ENCODE results near the gene CDCA4. TPM values are rescaled to one million over a fixed set of nuclear protein-coding genes. Genes with fewer than 3 reads are reported as not detected.

Gene CDCA4
- total and polyA plus RNA-seq, 10 of the 15 experiments (the other 5 are each of a cell fraction or from before 2014, with no cell fraction given), result 10.4 to 64.0 (median 52.1) TPM

DNA sequence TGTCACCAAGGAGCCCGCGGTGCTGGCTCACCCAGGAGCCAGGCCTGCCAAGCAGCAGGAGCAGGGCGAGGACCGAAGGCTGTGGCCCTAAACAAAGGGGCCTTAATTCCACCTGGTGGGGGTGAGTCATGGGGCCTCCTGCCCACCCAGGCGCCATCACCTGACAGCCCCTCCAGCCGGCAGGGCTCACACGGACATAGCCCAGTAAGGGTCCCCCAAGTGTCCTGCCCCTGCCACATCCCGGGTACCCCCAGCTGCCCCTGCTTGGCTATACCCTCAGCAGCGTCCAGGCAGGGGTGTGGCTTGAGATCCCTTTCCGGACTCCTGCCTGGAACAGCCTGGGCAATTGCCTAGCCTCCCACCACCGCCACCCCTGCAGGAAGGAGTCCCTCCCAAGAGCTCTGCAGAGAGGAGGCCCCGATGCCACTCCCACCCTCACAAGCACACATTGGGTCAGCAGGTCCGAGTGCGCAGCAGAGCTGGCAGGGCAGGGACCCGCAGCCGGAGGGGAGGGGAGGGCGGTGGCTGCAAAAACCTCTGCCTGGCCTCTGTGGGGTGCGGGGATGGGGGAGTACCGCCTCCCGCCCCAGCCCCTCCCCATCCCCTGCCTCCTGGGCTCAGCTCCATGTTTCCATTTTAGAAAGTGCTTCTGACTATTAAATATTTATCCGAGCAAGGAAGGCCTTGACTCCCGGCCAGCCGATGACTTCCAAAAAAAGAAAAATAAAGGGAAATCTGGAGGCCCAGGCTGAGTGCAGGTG is 47.3 kb downstream of the CDCA4 start:
- no peak overlapping the region for H3K4me2 ChIP-seq (ENCODE audit: control insufficient read depth, insufficient read depth)
- RAD21 ChIA-PET (ENCODE audit: unreplicated experiment), result interaction anchor here (3.8 kb wide), 1 partner anchor 71 kb away, joined by 26 read pairs; no protein-coding TSS in a partner anchor

More for the DNA sequence above, 47.3 kb downstream of the CDCA4 start:
- no peaks in the 10 kb centered on the region; the same call in 1 of the 2 replicates for H3K4me1 ChIP-seq (ENCODE audit: control insufficient read depth, insufficient read depth, low read length)
- no peak overlapping the region for H3K4me3 ChIP-seq
- ChIA-PET POLR2A (no interaction called here), SMC1A (ENCODE audit: uncharacterized antibody, unreplicated experiment) (interaction anchor here (0.9 to 2.5 kb wide), 3 partner anchors 65 to 78 kb away, joined by 3 to 8 read pairs (median 5); no protein-coding TSS in a partner anchor), CTCF (interaction anchor here (5.0 kb wide), 1 partner anchor 71 kb away, joined by 82 read pairs; no protein-coding TSS in a partner anchor)
- intact Hi-C loops (cut with micrococcal nuclease; ENCODE audit: unreplicated experiment), result loop anchor here (10.0 kb wide), 1 partner anchor 79 kb away; no protein-coding TSS in a partner anchor
- TF ChIP-seq ZZZ3 (IDR thresholded peaks at IDR 0.05; ENCODE audit: control insufficient read depth, insufficient read length, low read depth) (no peak), MEF2B (IDR thresholded peaks at IDR 0.05; ENCODE audit: partially characterized antibody, poor library complexity, severe bottlenecking) (no peak), HDGF (IDR thresholded peaks at IDR 0.05) (no peak), JUND (IDR thresholded peaks at IDR 0.05; ENCODE audit: low read depth, low read length) (no peak), ASH2L (IDR thresholded peaks at IDR 0.05; ENCODE audit: borderline replicate concordance, low read depth) (no peak), NRF1 (conservative IDR thresholded peaks at IDR 0.05; ENCODE audit: low read depth, low read length) (no peak)
- TF ChIP-seq, protein P1, sequence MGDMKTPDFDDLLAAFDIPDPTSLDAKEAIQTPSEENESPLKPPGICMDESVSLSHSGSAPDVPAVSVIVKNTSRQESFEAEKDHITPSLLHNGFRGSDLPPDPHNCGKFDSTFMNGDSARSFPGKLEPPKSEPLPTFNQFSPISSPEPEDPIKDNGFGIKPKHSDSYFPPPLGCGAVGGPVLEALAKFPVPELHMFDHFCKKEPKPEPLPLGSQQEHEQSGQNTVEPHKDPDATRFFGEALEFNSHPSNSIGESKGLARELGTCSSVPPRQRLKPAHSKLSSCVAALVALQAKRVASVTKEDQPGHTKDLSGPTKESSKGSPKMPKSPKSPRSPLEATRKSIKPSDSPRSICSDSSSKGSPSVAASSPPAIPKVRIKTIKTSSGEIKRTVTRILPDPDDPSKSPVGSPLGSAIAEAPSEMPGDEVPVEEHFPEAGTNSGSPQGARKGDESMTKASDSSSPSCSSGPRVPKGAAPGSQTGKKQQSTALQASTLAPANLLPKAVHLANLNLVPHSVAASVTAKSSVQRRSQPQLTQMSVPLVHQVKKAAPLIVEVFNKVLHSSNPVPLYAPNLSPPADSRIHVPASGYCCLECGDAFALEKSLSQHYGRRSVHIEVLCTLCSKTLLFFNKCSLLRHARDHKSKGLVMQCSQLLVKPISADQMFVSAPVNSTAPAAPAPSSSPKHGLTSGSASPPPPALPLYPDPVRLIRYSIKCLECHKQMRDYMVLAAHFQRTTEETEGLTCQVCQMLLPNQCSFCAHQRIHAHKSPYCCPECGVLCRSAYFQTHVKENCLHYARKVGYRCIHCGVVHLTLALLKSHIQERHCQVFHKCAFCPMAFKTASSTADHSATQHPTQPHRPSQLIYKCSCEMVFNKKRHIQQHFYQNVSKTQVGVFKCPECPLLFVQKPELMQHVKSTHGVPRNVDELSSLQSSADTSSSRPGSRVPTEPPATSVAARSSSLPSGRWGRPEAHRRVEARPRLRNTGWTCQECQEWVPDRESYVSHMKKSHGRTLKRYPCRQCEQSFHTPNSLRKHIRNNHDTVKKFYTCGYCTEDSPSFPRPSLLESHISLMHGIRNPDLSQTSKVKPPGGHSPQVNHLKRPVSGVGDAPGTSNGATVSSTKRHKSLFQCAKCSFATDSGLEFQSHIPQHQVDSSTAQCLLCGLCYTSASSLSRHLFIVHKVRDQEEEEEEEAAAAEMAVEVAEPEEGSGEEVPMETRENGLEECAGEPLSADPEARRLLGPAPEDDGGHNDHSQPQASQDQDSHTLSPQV (IDR thresholded peaks at IDR 0.05), result no peak
- TF ChIP-seq, protein P2, sequence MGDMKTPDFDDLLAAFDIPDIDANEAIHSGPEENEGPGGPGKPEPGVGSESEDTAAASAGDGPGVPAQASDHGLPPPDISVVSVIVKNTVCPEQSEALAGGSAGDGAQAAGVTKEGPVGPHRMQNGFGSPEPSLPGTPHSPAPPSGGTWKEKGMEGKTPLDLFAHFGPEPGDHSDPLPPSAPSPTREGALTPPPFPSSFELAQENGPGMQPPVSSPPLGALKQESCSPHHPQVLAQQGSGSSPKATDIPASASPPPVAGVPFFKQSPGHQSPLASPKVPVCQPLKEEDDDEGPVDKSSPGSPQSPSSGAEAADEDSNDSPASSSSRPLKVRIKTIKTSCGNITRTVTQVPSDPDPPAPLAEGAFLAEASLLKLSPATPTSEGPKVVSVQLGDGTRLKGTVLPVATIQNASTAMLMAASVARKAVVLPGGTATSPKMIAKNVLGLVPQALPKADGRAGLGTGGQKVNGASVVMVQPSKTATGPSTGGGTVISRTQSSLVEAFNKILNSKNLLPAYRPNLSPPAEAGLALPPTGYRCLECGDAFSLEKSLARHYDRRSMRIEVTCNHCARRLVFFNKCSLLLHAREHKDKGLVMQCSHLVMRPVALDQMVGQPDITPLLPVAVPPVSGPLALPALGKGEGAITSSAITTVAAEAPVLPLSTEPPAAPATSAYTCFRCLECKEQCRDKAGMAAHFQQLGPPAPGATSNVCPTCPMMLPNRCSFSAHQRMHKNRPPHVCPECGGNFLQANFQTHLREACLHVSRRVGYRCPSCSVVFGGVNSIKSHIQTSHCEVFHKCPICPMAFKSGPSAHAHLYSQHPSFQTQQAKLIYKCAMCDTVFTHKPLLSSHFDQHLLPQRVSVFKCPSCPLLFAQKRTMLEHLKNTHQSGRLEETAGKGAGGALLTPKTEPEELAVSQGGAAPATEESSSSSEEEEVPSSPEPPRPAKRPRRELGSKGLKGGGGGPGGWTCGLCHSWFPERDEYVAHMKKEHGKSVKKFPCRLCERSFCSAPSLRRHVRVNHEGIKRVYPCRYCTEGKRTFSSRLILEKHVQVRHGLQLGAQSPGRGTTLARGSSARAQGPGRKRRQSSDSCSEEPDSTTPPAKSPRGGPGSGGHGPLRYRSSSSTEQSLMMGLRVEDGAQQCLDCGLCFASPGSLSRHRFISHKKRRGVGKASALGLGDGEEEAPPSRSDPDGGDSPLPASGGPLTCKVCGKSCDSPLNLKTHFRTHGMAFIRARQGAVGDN (IDR thresholded peaks at IDR 0.05), result no peak
- no peak overlapping the region for H3K27ac ChIP-seq (ENCODE audit: control insufficient read depth, insufficient read depth)
- H4K20me1 ChIP-seq (ENCODE audit: control insufficient read depth, insufficient read depth), result no peaks in the 10 kb centered on the region
- BruUV-seq (replicated peaks), result no TSS peak
- no peak overlapping the region for H2AFZ ChIP-seq (ENCODE audit: control insufficient read depth, low read depth, low read length)
- in situ Hi-C loops (cut with MboI), result no loop called here
- no peak for DNase-seq (ENCODE audit: low read depth, low spot score)
- H3K27me3 ChIP-seq (replicated peaks in 1 of 2; ENCODE audit: control insufficient read depth in 2 of 2, insufficient read depth in 2 of 2, low read length in 1 of 2), result peaks cover 8 to 13% of the 10 kb centered on the region in 2 experiments
- no peak for ATAC-seq
- no peak overlapping the region for H3K9ac ChIP-seq (ENCODE audit: control insufficient read depth, insufficient read depth, low read length)
- no peaks in the 10 kb centered on the region for H3K79me2 ChIP-seq (ENCODE audit: control insufficient read depth, insufficient read depth, low read length)
- 65% methylated on average over 22 of the region's 23 CpGs for WGBS (ENCODE audit: insufficient coverage, insufficient replicate concordance, low lambda C conversion rate, missing lambda C conversion rate)
- FAIRE-seq, result no peak
- no peaks in the 10 kb centered on the region for H3K36me3 ChIP-seq (ENCODE audit: control insufficient read depth in 2 of 2, insufficient read depth in 2 of 2, low read length in 1 of 2)
- no peaks in the 10 kb centered on the region for H3K9me3 ChIP-seq (replicated peaks; ENCODE audit: control insufficient read depth, insufficient read depth, low read length)

Data from GM12878 (cell line).